MCF 10A (cell line): ENCODE data around the gene SMPD4. TPM values are rescaled to one million over a fixed set of nuclear protein-coding genes. Genes with fewer than 3 reads are reported as not detected.
"Not testable (repeated sequence)": the region's sequence is repeated elsewhere in the genome, so short reads cannot be mapped to it uniquely, and the experiment has no call there.

Experiments used
- BruUV-seq: library from RNA; stranded (reverse); fragments of 400-500 nt; replicated peaks from 2 replicates; lab custom pipeline; 2021; lab: Mats Ljungman, UMichigan
- CTCF ChIA-PET: fragments of 300-600 bp; sonication (Branson Sonifier 250); formaldehyde crosslinking; extraction: SDS; loops from one replicate; lab custom pipeline; 2021; ENCODE audit warnings: antibody characterized with exemption, inconsistent platforms; lab: Yijun Ruan, JAX
- POLR2A ChIA-PET: fragments of 300-600, 350-650 bp; sonication (Branson Sonifier 250); formaldehyde crosslinking; extraction: SDS; loops from one replicate; lab custom pipeline; 2020; ENCODE audit warnings: antibody characterized with exemption, inconsistent platforms; lab: Yijun Ruan, JAX
- DNase-seq: peaks from one replicate; pipeline ENCODE4 v3.0.0-alpha.2; 2018; ENCODE audit not compliant: unreplicated experiment
- H3K27ac Mint-ChIP-seq: one replicate; pipeline ENCODE4 v1.8.0; 2022; ENCODE audit warnings: mild to moderate bottlenecking, low read depth, mixed read lengths; ENCODE audit not compliant: unreplicated experiment
- H3K27me3 Mint-ChIP-seq: one replicate; pipeline ENCODE4 v1.8.0; 2022; ENCODE audit warnings: mixed read lengths; ENCODE audit not compliant: insufficient read depth, unreplicated experiment
- H3K36me3 Mint-ChIP-seq: one replicate; pipeline ENCODE4 v1.8.0; 2022; ENCODE audit warnings: mild to moderate bottlenecking, moderate library complexity, mixed read lengths; ENCODE audit not compliant: insufficient read depth, unreplicated experiment
- H3K4me1 Mint-ChIP-seq: one replicate; pipeline ENCODE4 v1.8.0; 2022; ENCODE audit warnings: mixed read lengths; ENCODE audit not compliant: insufficient read depth, unreplicated experiment
- H3K4me3 Mint-ChIP-seq: one replicate; pipeline ENCODE4 v1.8.0; 2022; ENCODE audit warnings: mild to moderate bottlenecking, moderate library complexity, mixed read lengths; ENCODE audit not compliant: unreplicated experiment
- H3K9me3 Mint-ChIP-seq: one replicate; pipeline ENCODE4 v1.8.0; 2022; ENCODE audit warnings: mixed read lengths; ENCODE audit not compliant: unreplicated experiment
- CTCF ChIP-seq: fragments of 200-600 bp; IDR thresholded peaks from one replicate; pipeline ENCODE4 v1.8.0; 2022; ENCODE audit warnings: antibody characterized with exemption, mild to moderate bottlenecking; ENCODE audit not compliant: unreplicated experiment
- intact Hi-C: fragments of 100-400 bp; cut with micrococcal nuclease; formaldehyde crosslinking; loops from 2 replicates; pipeline ENCODE4 v1.14.1; 2022
- total RNA-seq: library from RNA; stranded (reverse); gene quantifications from 2 replicates; pipeline ENCODE4 v1.2.3, GENCODE V29; 2022

The SMPD4 gene
- total RNA-seq, 1 experiment from 2014 or later, result 41.1 TPM

- BruUV-seq, H3K27ac Mint-ChIP-seq, intact Hi-C loops, CTCF ChIA-PET, POLR2A ChIA-PET, H3K4me3 Mint-ChIP-seq, H3K4me1 Mint-ChIP-seq, DNase-seq, H3K9me3 Mint-ChIP-seq, H3K36me3 Mint-ChIP-seq: not testable (repeated sequence)
- peaks cover 28% of the 10 kb centered on the region for H3K27me3 Mint-ChIP-seq
Measured at GRCh38 chr2:130137118-130137517, 44.3 kb downstream of the SMPD4 start.

GRCh38 chr2:130136546-130136945 is 44.9 kb downstream of the SMPD4 start:
- BruUV-seq, H3K27ac Mint-ChIP-seq, CTCF ChIA-PET, H3K36me3 Mint-ChIP-seq, POLR2A ChIA-PET, H3K9me3 Mint-ChIP-seq, DNase-seq, H3K4me1 Mint-ChIP-seq, intact Hi-C loops, H3K4me3 Mint-ChIP-seq: not testable (repeated sequence)
- H3K27me3 Mint-ChIP-seq, result peaks cover 33% of the 10 kb centered on the region

GRCh38 chr2:130135692-130136541 is 45.5 kb downstream of the SMPD4 start:
- ChIA-PET CTCF (interaction anchor here (0.8 kb wide), 1 partner anchor 1209 kb away, joined by 4 read pairs; no protein-coding TSS in a partner anchor), POLR2A (no interaction called here)
- TF ChIP-seq CTCF, result no peak
- no peak overlapping the region for H3K4me3 Mint-ChIP-seq
- H3K27ac Mint-ChIP-seq, result no peak overlapping the region
- DNase-seq, result no peak
- intact Hi-C loops, result no loop called here
- no peaks in the 10 kb centered on the region for H3K36me3 Mint-ChIP-seq
- no peaks in the 10 kb centered on the region for H3K9me3 Mint-ChIP-seq
- peaks cover 34% of the 10 kb centered on the region for H3K27me3 Mint-ChIP-seq
- BruUV-seq, result no TSS peak
- no peaks in the 10 kb centered on the region for H3K4me1 Mint-ChIP-seq

GRCh38 chr2:130129120-130129829 is 52.1 kb downstream of the SMPD4 start, which contains the start of gene POTEF:
Gene POTEF, minus strand, starts transcription at chr2:130129222. Its CDS starts 8,707 bp downstream, at chr2:130120515.
- H3K9me3 Mint-ChIP-seq, H3K4me1 Mint-ChIP-seq, DNase-seq, CTCF ChIA-PET, H3K36me3 Mint-ChIP-seq, H3K4me3 Mint-ChIP-seq, POLR2A ChIA-PET, intact Hi-C loops, H3K27ac Mint-ChIP-seq, BruUV-seq: not testable (repeated sequence)
- peaks cover 33% of the 10 kb centered on the region for H3K27me3 Mint-ChIP-seq

GRCh38 chr2:130128464-130128863 is 52.9 kb downstream of the SMPD4 start:
- H3K36me3 Mint-ChIP-seq, DNase-seq, H3K4me3 Mint-ChIP-seq, CTCF ChIA-PET, intact Hi-C loops, H3K4me1 Mint-ChIP-seq, POLR2A ChIA-PET, BruUV-seq, H3K9me3 Mint-ChIP-seq, H3K27ac Mint-ChIP-seq: not testable (repeated sequence)
- peaks cover 28% of the 10 kb centered on the region for H3K27me3 Mint-ChIP-seq

- intact Hi-C loops, BruUV-seq, H3K27ac Mint-ChIP-seq, POLR2A ChIA-PET, H3K4me3 Mint-ChIP-seq, H3K9me3 Mint-ChIP-seq, H3K36me3 Mint-ChIP-seq, H3K4me1 Mint-ChIP-seq, DNase-seq, CTCF ChIA-PET: not testable (repeated sequence)
- peaks cover 23% of the 10 kb centered on the region for H3K27me3 Mint-ChIP-seq
Measured at GRCh38 chr2:130127726-130128125, 53.7 kb downstream of the SMPD4 start.

- POLR2A ChIA-PET, intact Hi-C loops, H3K36me3 Mint-ChIP-seq, BruUV-seq, DNase-seq, H3K4me1 Mint-ChIP-seq, H3K27me3 Mint-ChIP-seq, CTCF ChIA-PET, H3K27ac Mint-ChIP-seq, H3K4me3 Mint-ChIP-seq, H3K9me3 Mint-ChIP-seq: not testable (repeated sequence)
Measured at GRCh38 chr2:130120924-130121323, 60.5 kb downstream of the SMPD4 start.

- intact Hi-C loops, H3K27ac Mint-ChIP-seq, H3K4me1 Mint-ChIP-seq: not testable (repeated sequence)
Measured at GRCh38 chr2:130102597-130103363, 78.6 kb downstream of the SMPD4 start.

More at GRCh38 chr2:130102597-130103363, 78.6 kb downstream of the SMPD4 start:
- H3K4me3 Mint-ChIP-seq, POLR2A ChIA-PET, H3K36me3 Mint-ChIP-seq, BruUV-seq, H3K9me3 Mint-ChIP-seq, CTCF ChIA-PET, DNase-seq, H3K27me3 Mint-ChIP-seq: not testable (repeated sequence)
